GM13977 (cell line): ENCODE data around the gene MAN1B1.
A peak's percentile ranks its signal among the peaks of the same experiment; 100 is the strongest.

Source experiments
- DNase-seq: peaks from one replicate; pipeline ENCODE4 v3.0.0; 2012; ENCODE audit warnings: low spot score
- in situ Hi-C: fragments of 300-500 bp; cut with MboI; formaldehyde crosslinking; loops from one replicate; pipeline ENCODE4 v1.12.0; 2022; ENCODE audit warnings: low sequenced_read_pairs, low pct_unique_long_range_greater_than_20kb, mixed read lengths, inconsistent platforms; ENCODE audit not compliant: unreplicated experiment
- TF ChIP-seq, protein P1 (sequence below): IDR thresholded peaks from 2 replicates; pipeline ENCODE4 v1.5.1; 2012; ENCODE audit warnings: mild to moderate bottlenecking, control low read depth; ENCODE audit not compliant: insufficient read depth; ENCODE audit errors: extremely low read depth, missing control alignments

The MAN1B1 gene

DNA sequence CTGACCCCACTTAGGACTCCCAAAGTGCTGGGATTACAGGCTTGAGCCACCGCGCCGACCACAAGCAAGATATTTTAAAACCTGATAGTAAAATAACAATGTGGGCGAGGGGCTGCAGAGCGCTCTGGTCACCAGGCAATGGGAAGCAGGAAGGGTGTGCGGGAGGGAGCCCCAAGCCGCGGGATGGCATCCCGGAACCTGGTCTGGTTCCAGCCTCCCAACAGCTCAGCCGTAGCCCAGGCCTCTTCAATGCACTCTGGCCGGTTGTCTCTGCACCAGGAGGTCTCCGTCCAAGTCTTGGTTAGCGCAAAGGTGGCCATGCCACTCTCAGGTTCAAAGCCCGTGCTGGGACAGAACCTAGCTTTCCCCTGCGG lies 10.2 kb upstream of the MAN1B1 start:
- in situ Hi-C loops, result no loop called here
- DNase-seq, result no peak
- TF ChIP-seq, protein P1, sequence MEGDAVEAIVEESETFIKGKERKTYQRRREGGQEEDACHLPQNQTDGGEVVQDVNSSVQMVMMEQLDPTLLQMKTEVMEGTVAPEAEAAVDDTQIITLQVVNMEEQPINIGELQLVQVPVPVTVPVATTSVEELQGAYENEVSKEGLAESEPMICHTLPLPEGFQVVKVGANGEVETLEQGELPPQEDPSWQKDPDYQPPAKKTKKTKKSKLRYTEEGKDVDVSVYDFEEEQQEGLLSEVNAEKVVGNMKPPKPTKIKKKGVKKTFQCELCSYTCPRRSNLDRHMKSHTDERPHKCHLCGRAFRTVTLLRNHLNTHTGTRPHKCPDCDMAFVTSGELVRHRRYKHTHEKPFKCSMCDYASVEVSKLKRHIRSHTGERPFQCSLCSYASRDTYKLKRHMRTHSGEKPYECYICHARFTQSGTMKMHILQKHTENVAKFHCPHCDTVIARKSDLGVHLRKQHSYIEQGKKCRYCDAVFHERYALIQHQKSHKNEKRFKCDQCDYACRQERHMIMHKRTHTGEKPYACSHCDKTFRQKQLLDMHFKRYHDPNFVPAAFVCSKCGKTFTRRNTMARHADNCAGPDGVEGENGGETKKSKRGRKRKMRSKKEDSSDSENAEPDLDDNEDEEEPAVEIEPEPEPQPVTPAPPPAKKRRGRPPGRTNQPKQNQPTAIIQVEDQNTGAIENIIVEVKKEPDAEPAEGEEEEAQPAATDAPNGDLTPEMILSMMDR, result no peak

DNA sequence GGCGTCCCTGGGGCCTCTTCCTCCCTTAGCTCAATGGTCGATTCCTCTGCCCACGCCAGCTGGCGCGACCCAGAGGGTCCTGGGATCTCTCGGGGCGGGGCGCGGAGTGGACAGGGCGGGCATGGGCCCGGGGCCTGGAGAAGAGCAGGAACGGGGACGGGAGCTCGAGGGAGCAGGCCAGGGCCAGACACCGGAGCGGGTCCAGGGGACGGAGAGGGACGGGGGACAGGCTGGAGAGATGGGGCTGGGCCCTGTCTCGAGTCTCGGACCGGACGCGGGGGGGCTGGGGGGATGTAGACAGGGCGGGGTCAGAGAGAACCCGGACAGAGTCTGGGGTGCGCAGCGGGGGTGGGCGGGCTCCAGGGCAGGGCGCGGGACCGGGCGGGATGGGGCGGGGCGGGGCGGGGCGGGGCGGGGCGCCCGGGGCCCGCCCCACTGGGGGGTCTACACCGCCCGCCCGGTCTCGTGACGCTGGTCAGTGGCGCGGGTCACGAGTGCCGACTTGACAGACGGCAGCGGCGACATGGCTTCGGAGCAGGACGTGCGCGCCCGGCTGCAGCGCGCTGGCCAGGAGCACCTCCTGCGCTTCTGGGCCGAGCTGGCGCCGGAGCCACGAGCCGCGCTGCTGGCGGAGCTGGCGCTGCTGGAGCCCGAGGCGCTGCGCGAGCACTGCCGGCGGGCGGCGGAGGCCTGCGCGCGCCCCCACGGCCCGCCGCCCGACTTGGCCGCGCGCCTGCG lies 9.6 kb upstream of the MAN1B1 start, which contains the start of gene UAP1L1:
TSS of gene UAP1L1 (plus strand) at position 508 of the 738 bp plus-strand sequence. CDS start at position 524, 16 bp downstream.
- peak; percentile 86 for DNase-seq
- in situ Hi-C loops, result no loop called here
- TF ChIP-seq, protein P1, result no peak

DNA sequence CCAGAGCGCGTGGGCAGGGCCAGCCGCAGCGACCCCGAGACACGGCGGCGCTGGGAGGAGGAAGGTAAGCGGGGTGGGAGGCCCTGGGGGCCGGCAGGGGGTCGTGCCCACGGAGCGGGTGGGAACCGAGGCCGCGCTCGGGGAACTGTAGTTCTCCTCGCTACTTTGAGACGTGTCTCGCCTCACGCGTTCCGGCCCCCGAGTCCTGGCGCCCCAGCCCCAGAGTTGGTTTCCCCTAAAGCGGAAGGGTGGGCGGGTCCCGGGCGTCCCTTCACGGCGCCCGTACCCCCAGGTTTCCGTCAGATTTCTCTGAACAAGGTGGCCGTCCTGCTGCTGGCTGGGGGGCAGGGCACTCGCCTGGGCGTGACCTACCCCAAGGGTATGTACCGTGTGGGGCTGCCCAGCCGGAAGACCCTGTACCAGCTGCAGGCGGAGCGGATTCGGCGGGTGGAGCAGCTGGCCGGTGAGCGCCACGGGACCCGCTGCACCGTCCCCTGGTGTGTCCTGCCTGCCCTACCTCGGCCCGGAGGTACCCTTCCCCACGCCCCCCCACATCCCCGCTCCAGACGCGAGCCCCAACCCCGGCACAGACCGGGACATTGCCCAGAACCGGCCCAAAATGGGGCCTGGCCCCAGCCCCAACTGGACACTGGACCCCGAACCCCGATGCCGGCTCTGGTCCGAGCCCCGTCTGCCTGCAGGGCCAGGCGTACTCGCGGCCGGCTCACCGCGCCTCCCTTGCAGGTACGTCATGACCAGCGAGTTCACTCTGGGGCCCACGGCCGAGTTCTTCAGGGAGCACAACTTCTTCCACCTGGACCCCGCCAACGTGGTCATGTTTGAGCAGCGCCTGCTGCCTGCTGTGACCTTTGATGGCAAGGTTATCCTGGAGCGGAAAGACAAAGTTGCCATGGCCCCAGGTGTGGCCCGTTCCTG lies 8.8 kb upstream of the MAN1B1 start:
- DNase-seq, result no peak
- TF ChIP-seq, protein P1, result no peak
- in situ Hi-C loops, result no loop called here

DNA sequence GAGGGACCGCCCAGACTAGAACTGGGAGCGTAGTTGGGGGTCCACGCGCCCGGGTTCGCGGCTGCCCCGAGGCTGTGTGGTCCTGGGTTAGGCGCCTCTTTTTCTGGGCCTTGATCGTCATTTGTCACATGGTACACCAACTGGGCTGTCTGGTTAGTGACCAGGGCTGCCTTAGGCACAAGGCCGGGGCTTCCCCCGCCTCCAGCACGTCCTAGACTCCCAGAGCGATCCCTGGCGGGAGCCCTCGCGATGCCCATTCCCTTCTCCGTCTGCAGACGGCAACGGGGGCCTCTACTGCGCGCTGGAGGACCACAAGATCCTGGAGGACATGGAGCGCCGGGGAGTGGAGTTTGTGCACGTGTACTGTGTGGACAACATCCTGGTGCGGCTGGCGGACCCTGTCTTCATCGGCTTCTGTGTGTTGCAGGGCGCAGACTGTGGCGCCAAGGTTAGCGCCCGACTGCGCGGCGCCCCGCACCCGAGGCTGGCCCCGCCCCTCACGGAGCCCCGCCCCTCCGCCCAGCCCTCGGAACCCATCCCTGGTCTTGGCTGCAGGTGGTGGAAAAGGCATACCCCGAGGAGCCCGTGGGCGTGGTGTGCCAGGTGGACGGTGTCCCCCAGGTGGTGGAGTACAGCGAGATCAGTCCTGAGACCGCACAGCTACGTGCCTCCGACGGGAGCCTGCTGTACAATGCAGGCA lies 7.9 kb upstream of the MAN1B1 start:
- no peak for DNase-seq
- TF ChIP-seq, protein P1, result no peak
- in situ Hi-C loops, result no loop called here

DNA sequence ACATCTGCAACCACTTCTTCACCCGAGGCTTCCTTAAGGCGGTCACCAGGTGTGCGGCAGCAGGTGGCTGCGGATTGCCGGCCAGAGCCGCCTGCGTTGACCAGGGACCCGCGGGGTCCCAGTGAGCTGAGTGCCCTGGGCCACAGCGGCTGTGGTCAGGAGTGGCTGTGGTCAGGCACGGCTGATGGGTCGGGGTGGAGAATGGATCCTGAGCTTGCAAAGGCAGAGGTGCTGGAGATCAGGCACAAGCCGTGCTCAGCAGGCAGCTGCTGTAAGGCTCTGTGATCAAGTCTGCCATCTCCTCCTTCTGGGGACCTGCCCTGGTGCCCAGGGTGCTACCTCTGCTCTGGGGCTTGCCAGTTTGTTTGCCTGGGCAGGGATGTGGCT lies 7.4 kb upstream of the MAN1B1 start:
- in situ Hi-C loops, result no loop called here
- no peak for DNase-seq
- TF ChIP-seq, protein P1, result no peak
